Heart right ventricle (tissue), 16 donors: ENCODE measurements around the gene IL18RAP. TPM values are rescaled to one million over a fixed set of nuclear protein-coding genes. Genes with fewer than 3 reads are reported as not detected.
A peak's percentile ranks its signal among the peaks of the same experiment; 100 is the strongest.

Experiments
- ATAC-seq, 8 donors: fragments of 200-7000 bp; cut with Tn5 transposase; one replicate each; pipeline ENCODE4 v1.9.1; 2020; ENCODE audit warnings: mild to moderate bottlenecking in 8 of 8, moderate library complexity in 8 of 8, moderate number of reproducible peaks in 1 of 8
- DNase-seq, 2 donors: peaks; one replicate each; pipeline ENCODE4 v3.0.0-alpha.2; 2020
- H3K27ac ChIP-seq, 10 donors: fragments of 200-600 bp; sonication (generic) in 2 of 10; one replicate each; pipeline versions ENCODE4 v1.5.0 to v1.8.0; 2020 to 2022; ENCODE audit warnings: mild to moderate bottlenecking in 3 of 10
- H3K27me3 ChIP-seq, 7 donors: fragments of 200-600 bp; one replicate each; pipeline ENCODE4 v1.8.0; 2021 to 2022; ENCODE audit warnings: mild to moderate bottlenecking in 2 of 7
- H3K36me3 ChIP-seq, 9 donors: fragments of 200-600 bp; sonication (generic) in 1 of 9; one replicate each; pipeline versions ENCODE4 v1.5.0 to v1.8.0; 2020 to 2022; ENCODE audit warnings: mild to moderate bottlenecking in 2 of 9
- H3K4me1 ChIP-seq, 9 donors: fragments of 200-600 bp; sonication (generic) in 1 of 9; one replicate each; pipeline versions ENCODE4 v1.5.0 to v1.8.0; 2020 to 2022; ENCODE audit warnings: mild to moderate bottlenecking in 4 of 9
- H3K4me3 ChIP-seq, 10 donors: fragments of 200-600 bp; sonication (generic) in 2 of 10; one replicate each; pipeline versions ENCODE4 v1.5.0 to v1.8.0; 2020 to 2022; ENCODE audit warnings: mild to moderate bottlenecking in 7 of 10, moderate library complexity in 2 of 10
- H3K9me3 ChIP-seq, 11 donors: fragments of 200-600 bp in 10 of 11; sonication (generic) in 2 of 11; one replicate each; pipeline versions ENCODE4 v1.5.0 to v1.8.0; 2013 to 2022; ENCODE audit warnings: mild to moderate bottlenecking in 2 of 11, control low read depth in 1 of 11, moderate library complexity in 1 of 11
- WGBS, 2 donors: extraction: QIAGEN DNeasy Blood & Tissue Kit; methylation state at CpG; one replicate each; pipeline ENCODE4 v1.1.7; 2013; ENCODE audit warnings: inconsistent platforms in 1 of 2; 5-methylcytosine and 5-hydroxymethylcytosine counted together
- intact Hi-C, 10 donors: fragments of 100-400 bp; cut with DNase I; formaldehyde crosslinking; loops; one replicate each; pipeline versions ENCODE4 v1.11.1 to v1.14.2; 2022
- polyA plus RNA-seq, 2 donors: library from polyadenylated mRNA; stranded (reverse); fragments of 200-250 nt; gene quantifications; one replicate each; pipeline ENCODE4 v1.2.3, GENCODE V29; 2013
- total RNA-seq, 10 donors: library from RNA; stranded (reverse); fragmentation: NEBNext Ultra II Directional in 3 of 10; extraction: Animal tissue kit (Norgen Biotek cat#: 25700) in 3 of 10; gene quantifications; one replicate each; pipeline versions ENCODE4 v1.2.1 to v1.2.4, GENCODE V29; 2021 to 2023
- TF ChIP-seq, protein P1 (sequence below), 9 donors: fragments of 200-600 bp; sonication (generic) in 2 of 9; IDR thresholded peaks; one replicate each; pipeline versions ENCODE4 v1.5.0 to v1.8.0; 2021 to 2022; ENCODE audit warnings: antibody characterized with exemption in 9 of 9, mild to moderate bottlenecking in 5 of 9, moderate library complexity in 1 of 9
- donor health status: Arrhythmogenic right ventricular cardiomyopathy.
- donor health status: ischemic (EF 13 %, LVEDD 7.1; RV severe dilation, severe dysfunction).
- donor health status: healthy with polysubstance abuse.
- donor health status: DM: no; HTN: yes; CAD: no.
- donor health status: DM: no; HTN: no; CAD: no.
- donor health status: ischemic (EF 25% LVEDD 6.9; RV normal size, moderate dysfunction).
- donor health status: ischemic (EF 25% LVEDD 5.7; RV mildly dilated, moderate dysfunction).
- donor health status: healthy.
- donor health status: DM: yes; HTN: yes; CAD: no.
- donor health status: Ischemic cardiomyopathy.
- donor health status: ischemic (EF 35%, LVEDD 5.7; RV mildly dilated, moderate dysfunction).
- donor health status: nonischemic (EF 11% LVEDD 7.7; RV severe dilation, severe dysfunction).
- donor health status: DM: yes; HTN: yes; CAD: no.
- donor health status: PGD.
- donor health status: ischemic (EF 29% LVEDD 5.4; RV normal size, mild dysfunction).
- donor health status: nonischemic (EF 23%, LVEDD 6.1; RV moderate dilation, normal function).

Gene IL18RAP
- total and polyA plus RNA-seq, 12 donors = 0.12 to 1.2 (median 0.49) TPM; not detected in 3

DNA sequence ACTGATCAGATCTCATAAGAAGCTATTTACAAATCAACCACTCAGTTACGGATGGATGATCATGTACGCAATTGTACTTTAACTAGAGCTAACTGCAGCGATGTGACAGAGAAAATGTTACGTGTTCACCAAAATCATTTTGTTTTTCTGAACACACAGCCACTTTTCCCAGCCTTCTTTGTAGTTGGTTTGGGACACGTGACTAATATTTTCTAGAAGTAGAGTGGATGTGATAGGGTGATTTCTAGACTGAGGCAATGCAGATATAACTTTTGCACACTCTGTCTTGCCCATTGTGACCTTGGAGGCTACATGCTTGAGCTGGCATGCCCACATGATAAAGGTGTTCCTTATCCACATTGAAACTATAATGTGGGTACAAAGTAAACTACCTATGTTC, 40.2 kb downstream of the IL18RAP start:
- no peaks in the 10 kb centered on the region for H3K36me3 ChIP-seq
- DNase-seq = no peak
- H3K9me3 ChIP-seq = no peaks in the 10 kb centered on the region
- ATAC-seq = no peak
- H3K27ac ChIP-seq = no peak overlapping the region
- no peak overlapping the region for H3K4me3 ChIP-seq
- TF ChIP-seq, protein P1, sequence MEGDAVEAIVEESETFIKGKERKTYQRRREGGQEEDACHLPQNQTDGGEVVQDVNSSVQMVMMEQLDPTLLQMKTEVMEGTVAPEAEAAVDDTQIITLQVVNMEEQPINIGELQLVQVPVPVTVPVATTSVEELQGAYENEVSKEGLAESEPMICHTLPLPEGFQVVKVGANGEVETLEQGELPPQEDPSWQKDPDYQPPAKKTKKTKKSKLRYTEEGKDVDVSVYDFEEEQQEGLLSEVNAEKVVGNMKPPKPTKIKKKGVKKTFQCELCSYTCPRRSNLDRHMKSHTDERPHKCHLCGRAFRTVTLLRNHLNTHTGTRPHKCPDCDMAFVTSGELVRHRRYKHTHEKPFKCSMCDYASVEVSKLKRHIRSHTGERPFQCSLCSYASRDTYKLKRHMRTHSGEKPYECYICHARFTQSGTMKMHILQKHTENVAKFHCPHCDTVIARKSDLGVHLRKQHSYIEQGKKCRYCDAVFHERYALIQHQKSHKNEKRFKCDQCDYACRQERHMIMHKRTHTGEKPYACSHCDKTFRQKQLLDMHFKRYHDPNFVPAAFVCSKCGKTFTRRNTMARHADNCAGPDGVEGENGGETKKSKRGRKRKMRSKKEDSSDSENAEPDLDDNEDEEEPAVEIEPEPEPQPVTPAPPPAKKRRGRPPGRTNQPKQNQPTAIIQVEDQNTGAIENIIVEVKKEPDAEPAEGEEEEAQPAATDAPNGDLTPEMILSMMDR (IDR thresholded peaks at IDR 0.05) = no peak
- WGBS, 2 donors = 93 to 94% methylated on average over 5 of the region's 5 CpGs
- no peaks in the 10 kb centered on the region for H3K4me1 ChIP-seq
- intact Hi-C loops = no loop called here
- peaks cover 0 to 11% (median 0%) of the 10 kb centered on the region in 7 donors for H3K27me3 ChIP-seq

DNA sequence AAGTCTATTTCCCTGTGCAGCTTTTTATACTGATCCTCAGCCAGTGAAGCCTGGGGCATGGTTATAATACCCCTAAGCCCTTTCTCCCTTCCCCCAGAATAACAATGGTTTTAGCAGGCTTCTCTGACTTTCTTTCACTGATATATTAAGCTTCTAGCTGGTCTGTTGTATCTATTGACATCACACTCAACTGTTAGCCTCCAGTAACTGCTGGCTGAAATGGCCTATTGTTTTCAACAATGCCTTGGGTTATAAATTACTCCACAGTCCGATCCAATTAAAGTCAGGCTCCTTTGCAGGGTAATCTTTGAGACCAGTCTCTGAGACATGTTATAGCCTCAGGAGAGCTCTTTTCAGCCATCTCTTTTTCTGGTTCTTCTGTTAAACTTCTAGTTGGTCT, 47.2 kb downstream of the IL18RAP start:
- Histone ChIP-seq H3K4me3 (no peak overlapping the region), H3K36me3 (no peaks in the 10 kb centered on the region), H3K4me1 (no peaks in the 10 kb centered on the region), H3K27ac (no peak overlapping the region), H3K9me3 (peaks cover 0 to 20% (median 12%) of the 10 kb centered on the region in 11 donors), H3K27me3 (peaks cover 0 to 41% (median 16%) of the 10 kb centered on the region in 7 donors)
- intact Hi-C loops = loop anchor here in 8 of 10 donors (5.0 to 10.0 kb wide), 6 partner anchors 142 to 235 kb away; partner anchors contain the start of gene SLC9A2 (in 5 of the 8)
- ATAC-seq (no peak), DNase-seq (no peak)
- TF ChIP-seq, protein P1 (IDR thresholded peaks at IDR 0.05) = no peak
- WGBS, 2 donors = 61 to 71% methylated on average over 1 of the region's 1 CpG

DNA sequence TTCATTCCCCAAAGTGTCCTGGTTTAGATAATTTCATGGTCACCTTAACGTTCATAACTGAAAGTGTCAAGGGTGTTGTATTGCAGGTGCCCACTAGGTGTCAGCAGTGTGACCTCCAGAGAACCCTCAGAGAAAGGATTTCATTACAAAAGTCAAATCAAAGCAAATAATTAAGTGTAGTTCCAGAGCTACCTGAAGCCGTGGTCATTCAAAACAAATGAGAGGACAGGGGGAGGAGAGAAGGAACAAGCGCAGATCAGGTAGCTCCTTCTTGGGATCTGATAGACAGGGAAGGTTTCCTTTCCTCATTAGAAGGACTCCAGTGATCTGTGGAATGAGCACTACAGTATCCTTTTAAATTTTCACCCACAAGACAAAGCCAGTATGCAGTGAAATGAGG, 50.1 kb downstream of the IL18RAP start, which contains the start of gene SLC9A4:
SLC9A4 (plus strand) TSS at position 207 of the 400 bp plus-strand sequence. CDS start 534 bp downstream, outside the sequence.
- ATAC-seq (peak in 1 of 8 donors; percentile 55), DNase-seq (no peak)
- no peaks in the 10 kb centered on the region for H3K4me1 ChIP-seq
- H3K27ac ChIP-seq = no peak within 1 kb of the TSS
- intact Hi-C loops = loop anchor here in 9 of 10 donors (2.0 to 10.0 kb wide), 9 partner anchors 139 to 232 kb away; partner anchors contain the start of gene SLC9A2 (in 5 of the 9)
- TF ChIP-seq, protein P1 (IDR thresholded peaks at IDR 0.05) = peak; percentile 49 to 85 (median 84)
- 5% methylated on average over 3 of the region's 3 CpGs for WGBS, 2 donors
- H3K27me3 ChIP-seq = peaks cover 0 to 53% (median 22%) of the 10 kb centered on the region in 7 donors
- no peaks in the 10 kb centered on the region for H3K36me3 ChIP-seq
- H3K4me3 ChIP-seq = no peak within 1 kb of the TSS
- peaks cover 0 to 20% (median 12%) of the 10 kb centered on the region in 11 donors for H3K9me3 ChIP-seq

DNA sequence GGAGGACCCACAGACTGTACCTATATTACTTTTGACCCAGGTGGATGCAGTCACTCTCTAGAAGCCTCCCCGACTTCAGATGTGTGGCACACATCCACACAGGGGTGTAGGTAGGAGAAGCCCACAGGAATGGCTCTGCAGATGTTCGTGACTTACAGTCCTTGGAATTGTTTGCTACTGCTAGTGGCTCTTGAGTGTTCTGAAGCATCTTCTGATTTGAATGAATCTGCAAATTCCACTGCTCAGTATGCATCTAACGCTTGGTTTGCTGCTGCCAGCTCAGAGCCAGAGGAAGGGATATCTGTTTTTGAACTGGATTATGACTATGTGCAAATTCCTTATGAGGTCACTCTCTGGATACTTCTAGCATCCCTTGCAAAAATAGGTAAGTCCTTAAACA, 50.7 kb downstream of the IL18RAP start:
- Histone ChIP-seq H3K4me1 (no peaks in the 10 kb centered on the region), H3K36me3 (no peaks in the 10 kb centered on the region), H3K27me3 (peaks cover 0 to 57% (median 28%) of the 10 kb centered on the region in 7 donors), H3K4me3 (no peak overlapping the region), H3K27ac (no peak overlapping the region), H3K9me3 (peaks cover 0 to 20% (median 12%) of the 10 kb centered on the region in 11 donors)
- intact Hi-C loops = loop anchor here in 9 of 10 donors (2.0 to 10.0 kb wide), 9 partner anchors 139 to 231 kb away; partner anchors contain the start of gene SLC9A2 (in 5 of the 9)
- TF ChIP-seq, protein P1 (IDR thresholded peaks at IDR 0.05) = no peak
- WGBS, 2 donors = 72 to 78% methylated on average over 3 of the region's 3 CpGs
- DNase-seq = no peak
- no peak for ATAC-seq
